Fibroblast of the aortic adventitia (primary cell): ENCODE results near the gene HSP90B1. TPM values are rescaled to one million over a fixed set of nuclear protein-coding genes. Genes with fewer than 3 reads are reported as not detected.

ENCODE experiments used
- DNase-seq: peaks from one replicate; pipeline ENCODE4 v3.0.0-alpha.2; 2010; ENCODE audit warnings: low read depth
- H3K4me3 ChIP-seq: 2 replicates; pipeline ENCODE4 v1.5.1; 2011; ENCODE audit warnings: low read depth, mild to moderate bottlenecking, control low read depth, low read length, moderate library complexity
- total RNA-seq: library from RNA; depleted of rRNA; stranded (reverse); fragments of >200 nt; gene quantifications from 2 replicates; pipeline ENCODE4 v1.2.3, GENCODE V29; 2012; ENCODE audit warnings: low replicate concordance
- TF ChIP-seq, protein P1 (sequence below): IDR thresholded peaks from 2 replicates; pipeline ENCODE4 v1.5.1; 2011; ENCODE audit warnings: mild to moderate bottlenecking, low read length, control low read depth, inconsistent platforms; ENCODE audit not compliant: insufficient read depth

The HSP90B1 gene
- total RNA-seq, 1 donor: 438 TPM

DNA sequence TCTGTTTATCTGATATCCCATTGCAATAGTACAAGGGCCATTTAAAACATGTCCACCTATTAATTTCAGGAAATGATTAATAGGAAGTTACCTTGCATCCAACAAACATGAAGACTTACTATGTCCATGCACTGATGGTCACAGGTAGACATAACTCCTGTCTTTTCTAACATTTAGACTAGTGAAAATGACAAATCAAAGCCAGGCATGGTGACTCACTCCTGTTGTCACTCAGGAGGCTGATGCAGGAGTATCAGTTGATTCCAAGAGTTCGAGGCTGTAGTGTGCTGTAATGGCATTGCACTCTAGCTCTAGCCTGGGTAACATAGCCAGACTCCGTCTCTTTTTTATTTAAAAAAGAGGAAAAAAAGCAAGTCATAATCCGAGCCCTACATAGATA is 14.8 kb downstream of the HSP90B1 start:
- DNase-seq: no peak
- no peak overlapping the region for H3K4me3 ChIP-seq
- TF ChIP-seq, protein P1, sequence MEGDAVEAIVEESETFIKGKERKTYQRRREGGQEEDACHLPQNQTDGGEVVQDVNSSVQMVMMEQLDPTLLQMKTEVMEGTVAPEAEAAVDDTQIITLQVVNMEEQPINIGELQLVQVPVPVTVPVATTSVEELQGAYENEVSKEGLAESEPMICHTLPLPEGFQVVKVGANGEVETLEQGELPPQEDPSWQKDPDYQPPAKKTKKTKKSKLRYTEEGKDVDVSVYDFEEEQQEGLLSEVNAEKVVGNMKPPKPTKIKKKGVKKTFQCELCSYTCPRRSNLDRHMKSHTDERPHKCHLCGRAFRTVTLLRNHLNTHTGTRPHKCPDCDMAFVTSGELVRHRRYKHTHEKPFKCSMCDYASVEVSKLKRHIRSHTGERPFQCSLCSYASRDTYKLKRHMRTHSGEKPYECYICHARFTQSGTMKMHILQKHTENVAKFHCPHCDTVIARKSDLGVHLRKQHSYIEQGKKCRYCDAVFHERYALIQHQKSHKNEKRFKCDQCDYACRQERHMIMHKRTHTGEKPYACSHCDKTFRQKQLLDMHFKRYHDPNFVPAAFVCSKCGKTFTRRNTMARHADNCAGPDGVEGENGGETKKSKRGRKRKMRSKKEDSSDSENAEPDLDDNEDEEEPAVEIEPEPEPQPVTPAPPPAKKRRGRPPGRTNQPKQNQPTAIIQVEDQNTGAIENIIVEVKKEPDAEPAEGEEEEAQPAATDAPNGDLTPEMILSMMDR: no peak

- no peak for DNase-seq
- TF ChIP-seq, protein P1: no peak
- H3K4me3 ChIP-seq: no peak overlapping the region
Measured at GRCh38 chr12:103947871-103948555, 17.8 kb downstream of the HSP90B1 start.

DNA sequence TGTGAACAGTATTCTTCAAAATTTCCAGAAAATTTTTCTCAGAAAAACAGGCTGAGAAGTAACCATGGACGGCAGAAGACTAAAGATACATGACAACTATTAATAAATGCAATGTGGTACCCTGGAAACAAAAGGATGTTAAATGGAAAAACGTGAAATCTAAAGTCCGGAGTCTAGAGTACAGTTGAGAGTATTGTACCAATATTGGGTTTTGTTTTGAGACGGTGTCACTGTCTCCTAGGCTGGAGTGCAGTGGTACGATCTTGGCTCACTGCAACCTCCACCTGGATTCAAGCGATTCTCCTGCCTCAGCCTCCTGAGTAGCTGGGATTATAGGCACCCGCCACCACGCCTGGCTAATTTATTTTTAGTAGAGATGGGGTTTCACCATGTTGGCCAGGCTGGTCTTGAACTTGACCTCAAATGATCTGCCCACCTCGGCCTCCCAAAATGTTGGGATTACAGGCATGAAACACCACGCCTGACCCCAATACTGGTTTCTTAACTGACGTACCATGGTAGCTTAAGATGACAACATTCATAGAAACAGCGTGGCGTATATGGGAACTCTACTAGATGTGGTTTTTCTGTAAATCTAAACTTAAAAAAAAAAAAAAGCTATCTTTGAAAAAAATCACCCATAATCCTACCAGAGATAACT is 18.7 kb downstream of the HSP90B1 start:
- H3K4me3 ChIP-seq: no peak overlapping the region
- TF ChIP-seq, protein P1: no peak
- DNase-seq: no peak

DNA sequence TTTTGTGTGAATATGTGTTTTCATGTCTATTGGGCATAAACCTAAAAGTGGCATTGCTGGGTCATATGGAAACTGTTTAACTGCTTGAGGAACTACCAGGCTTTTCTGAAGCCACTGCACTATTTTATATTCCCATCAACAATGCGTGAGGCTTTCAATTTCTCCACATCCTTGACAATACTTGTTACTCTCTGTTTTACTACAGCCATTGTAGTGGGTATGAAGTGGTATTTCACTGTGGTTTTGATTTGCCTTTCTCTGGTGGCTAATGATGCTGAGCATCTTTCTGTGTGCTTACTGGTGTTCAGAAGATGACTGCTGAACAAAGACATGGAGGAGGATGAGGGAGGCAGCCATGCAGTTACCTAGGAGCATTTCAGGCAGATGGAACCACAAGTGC is 22.3 kb downstream of the HSP90B1 start:
- TF ChIP-seq, protein P1: no peak
- H3K4me3 ChIP-seq: no peak overlapping the region
- DNase-seq: no peak

DNA sequence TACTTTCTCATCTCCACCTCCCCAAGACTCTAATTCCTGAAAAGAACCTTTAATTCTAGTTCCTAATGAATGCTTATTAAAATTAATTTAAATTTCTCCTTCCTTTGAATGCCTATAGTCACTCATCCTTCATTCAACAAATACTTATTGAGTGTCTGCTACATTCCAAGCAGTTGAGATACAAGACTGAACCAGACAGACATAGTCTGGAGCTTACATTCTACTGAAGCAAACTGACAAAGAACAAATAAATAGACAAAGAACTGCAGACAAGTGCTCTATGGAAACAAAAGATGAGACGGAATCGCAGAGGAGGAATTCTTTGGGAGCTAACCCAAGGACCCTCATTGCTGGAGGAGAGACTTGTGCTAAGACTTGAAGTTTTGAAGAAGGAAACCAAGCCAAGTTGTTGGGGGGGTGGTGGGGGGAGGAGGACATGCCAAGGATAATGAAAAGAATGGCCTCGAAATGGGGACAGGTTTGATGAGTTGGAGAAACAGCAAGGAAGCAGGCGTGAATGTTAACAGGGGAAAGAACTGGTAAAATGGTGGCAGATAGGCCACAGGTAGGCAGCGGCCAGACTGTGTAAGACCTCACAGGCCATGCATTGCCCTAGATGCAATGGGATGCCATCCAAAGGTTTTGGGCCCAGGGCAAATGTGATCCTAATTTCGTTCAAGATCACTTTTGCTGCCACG is 25.8 kb downstream of the HSP90B1 start:
- TF ChIP-seq, protein P1: no peak
- H3K4me3 ChIP-seq: peak overlapping the region; percentile 92
- peak; percentile 12 for DNase-seq

DNA sequence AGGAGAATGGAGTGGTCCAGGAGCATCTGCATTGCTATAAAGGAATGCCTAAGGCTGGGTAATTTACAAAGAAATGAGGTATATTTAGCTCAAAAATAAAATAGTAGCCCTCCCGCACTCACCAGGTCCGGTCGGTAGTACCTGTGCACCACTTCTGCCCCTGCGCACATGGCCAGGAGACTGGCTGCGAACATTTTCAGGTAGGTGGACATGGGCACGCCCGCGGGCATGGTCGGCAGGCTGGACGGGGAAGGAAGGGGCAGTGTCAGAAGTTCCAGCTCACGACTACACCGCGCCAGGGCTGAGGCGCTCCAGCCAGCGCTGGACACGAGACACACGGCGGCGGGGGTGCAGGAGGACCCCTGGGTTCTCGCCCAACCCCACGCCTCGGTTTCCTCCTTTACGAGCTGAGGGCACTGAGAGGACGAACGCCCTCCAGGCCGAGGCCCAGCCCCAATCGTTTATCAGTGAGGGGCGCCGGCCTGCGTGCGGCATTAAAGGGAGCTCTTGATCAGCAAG is 26.4 kb downstream of the HSP90B1 start:
- no peak for DNase-seq
- TF ChIP-seq, protein P1: no peak
- peak overlapping the region; percentile 92 for H3K4me3 ChIP-seq
